ENCODE measurements around the gene PLTP.

DNA sequence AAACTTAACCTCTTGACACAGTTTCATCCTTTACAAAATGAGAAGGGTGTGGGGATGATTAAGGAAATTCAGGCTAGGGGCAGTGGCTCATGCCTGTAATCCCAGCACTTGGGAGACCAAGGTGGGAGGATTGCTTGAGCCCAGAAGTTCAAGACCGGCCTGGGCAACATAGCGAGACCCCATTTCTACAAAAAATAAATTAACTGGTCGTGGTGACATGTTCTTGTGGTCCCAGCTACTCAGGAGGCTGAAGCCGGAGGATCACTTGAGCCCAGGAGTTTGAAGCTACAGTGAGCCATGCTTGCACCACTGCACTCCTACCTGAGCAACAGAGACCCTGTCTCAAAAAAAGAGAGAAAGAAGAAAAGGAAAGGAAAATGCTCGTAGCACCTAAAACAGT lies 45.5 kb downstream of the PLTP start:
- TF ChIP-seq, protein P1, sequence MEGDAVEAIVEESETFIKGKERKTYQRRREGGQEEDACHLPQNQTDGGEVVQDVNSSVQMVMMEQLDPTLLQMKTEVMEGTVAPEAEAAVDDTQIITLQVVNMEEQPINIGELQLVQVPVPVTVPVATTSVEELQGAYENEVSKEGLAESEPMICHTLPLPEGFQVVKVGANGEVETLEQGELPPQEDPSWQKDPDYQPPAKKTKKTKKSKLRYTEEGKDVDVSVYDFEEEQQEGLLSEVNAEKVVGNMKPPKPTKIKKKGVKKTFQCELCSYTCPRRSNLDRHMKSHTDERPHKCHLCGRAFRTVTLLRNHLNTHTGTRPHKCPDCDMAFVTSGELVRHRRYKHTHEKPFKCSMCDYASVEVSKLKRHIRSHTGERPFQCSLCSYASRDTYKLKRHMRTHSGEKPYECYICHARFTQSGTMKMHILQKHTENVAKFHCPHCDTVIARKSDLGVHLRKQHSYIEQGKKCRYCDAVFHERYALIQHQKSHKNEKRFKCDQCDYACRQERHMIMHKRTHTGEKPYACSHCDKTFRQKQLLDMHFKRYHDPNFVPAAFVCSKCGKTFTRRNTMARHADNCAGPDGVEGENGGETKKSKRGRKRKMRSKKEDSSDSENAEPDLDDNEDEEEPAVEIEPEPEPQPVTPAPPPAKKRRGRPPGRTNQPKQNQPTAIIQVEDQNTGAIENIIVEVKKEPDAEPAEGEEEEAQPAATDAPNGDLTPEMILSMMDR (IDR thresholded peaks at IDR 0.05): no peak
- TF ChIP-seq POLR2AphosphoS5 (IDR thresholded peaks at IDR 0.05; ENCODE audit: low read depth, low read length) (no peak), SIN3A (IDR thresholded peaks at IDR 0.05; ENCODE audit: borderline replicate concordance, insufficient read depth, low read depth, low read length) (no peak), TCF7L2 (IDR thresholded peaks at IDR 0.05; ENCODE audit: low read depth, low read length) (no peak)
- TF ChIP-seq, protein P2, sequence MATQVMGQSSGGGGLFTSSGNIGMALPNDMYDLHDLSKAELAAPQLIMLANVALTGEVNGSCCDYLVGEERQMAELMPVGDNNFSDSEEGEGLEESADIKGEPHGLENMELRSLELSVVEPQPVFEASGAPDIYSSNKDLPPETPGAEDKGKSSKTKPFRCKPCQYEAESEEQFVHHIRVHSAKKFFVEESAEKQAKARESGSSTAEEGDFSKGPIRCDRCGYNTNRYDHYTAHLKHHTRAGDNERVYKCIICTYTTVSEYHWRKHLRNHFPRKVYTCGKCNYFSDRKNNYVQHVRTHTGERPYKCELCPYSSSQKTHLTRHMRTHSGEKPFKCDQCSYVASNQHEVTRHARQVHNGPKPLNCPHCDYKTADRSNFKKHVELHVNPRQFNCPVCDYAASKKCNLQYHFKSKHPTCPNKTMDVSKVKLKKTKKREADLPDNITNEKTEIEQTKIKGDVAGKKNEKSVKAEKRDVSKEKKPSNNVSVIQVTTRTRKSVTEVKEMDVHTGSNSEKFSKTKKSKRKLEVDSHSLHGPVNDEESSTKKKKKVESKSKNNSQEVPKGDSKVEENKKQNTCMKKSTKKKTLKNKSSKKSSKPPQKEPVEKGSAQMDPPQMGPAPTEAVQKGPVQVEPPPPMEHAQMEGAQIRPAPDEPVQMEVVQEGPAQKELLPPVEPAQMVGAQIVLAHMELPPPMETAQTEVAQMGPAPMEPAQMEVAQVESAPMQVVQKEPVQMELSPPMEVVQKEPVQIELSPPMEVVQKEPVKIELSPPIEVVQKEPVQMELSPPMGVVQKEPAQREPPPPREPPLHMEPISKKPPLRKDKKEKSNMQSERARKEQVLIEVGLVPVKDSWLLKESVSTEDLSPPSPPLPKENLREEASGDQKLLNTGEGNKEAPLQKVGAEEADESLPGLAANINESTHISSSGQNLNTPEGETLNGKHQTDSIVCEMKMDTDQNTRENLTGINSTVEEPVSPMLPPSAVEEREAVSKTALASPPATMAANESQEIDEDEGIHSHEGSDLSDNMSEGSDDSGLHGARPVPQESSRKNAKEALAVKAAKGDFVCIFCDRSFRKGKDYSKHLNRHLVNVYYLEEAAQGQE (IDR thresholded peaks at IDR 0.05; ENCODE audit: insufficient read depth in 1 of 2, low read depth in 2 of 2, low read length in 1 of 2): no peak

Data from Panc1 (cell line).